ENCODE results near the gene TMEM271.

Gene TMEM271

GRCh38 chr4:530017-530781, 45.9 kb downstream of the TMEM271 start:
- Histone ChIP-seq H3K9me3 (ENCODE audit: control insufficient read depth in 2 of 2, low read length in 2 of 2) (no peaks in the 10 kb centered on the region), H3K27me3 (ENCODE audit: control insufficient read depth in 1 of 2, insufficient read depth in 2 of 2, low read length in 2 of 2) (no peaks in the 10 kb centered on the region), H3K4me1 (ENCODE audit: control insufficient read depth, insufficient read depth, low read length) (no peaks in the 10 kb centered on the region), H3K9ac (ENCODE audit: low read length in 2 of 2) (no peak overlapping the region), H3K27ac (ENCODE audit: low read length) (no peak overlapping the region), H3K36me3 (ENCODE audit: control insufficient read depth in 2 of 2, insufficient read depth in 2 of 2, low read length in 2 of 2) (peaks cover 18 to 54% of the 10 kb centered on the region in 2 donors), H3K4me3 (ENCODE audit: low read length in 2 of 2) (no peak overlapping the region)

GRCh38 chr4:529563-529962, 46.5 kb downstream of the TMEM271 start:
- Histone ChIP-seq H3K9me3 (ENCODE audit: control insufficient read depth in 2 of 2, low read length in 2 of 2) (no peaks in the 10 kb centered on the region), H3K27ac (ENCODE audit: low read length) (no peak overlapping the region), H3K4me3 (ENCODE audit: low read length in 2 of 2) (no peak overlapping the region), H3K36me3 (ENCODE audit: control insufficient read depth in 2 of 2, insufficient read depth in 2 of 2, low read length in 2 of 2) (peaks cover 24 to 49% of the 10 kb centered on the region in 2 donors), H3K4me1 (ENCODE audit: control insufficient read depth, insufficient read depth, low read length) (no peaks in the 10 kb centered on the region), H3K27me3 (ENCODE audit: control insufficient read depth in 1 of 2, insufficient read depth in 2 of 2, low read length in 2 of 2) (no peaks in the 10 kb centered on the region), H3K9ac (ENCODE audit: low read length in 2 of 2) (no peak overlapping the region)

DNA sequence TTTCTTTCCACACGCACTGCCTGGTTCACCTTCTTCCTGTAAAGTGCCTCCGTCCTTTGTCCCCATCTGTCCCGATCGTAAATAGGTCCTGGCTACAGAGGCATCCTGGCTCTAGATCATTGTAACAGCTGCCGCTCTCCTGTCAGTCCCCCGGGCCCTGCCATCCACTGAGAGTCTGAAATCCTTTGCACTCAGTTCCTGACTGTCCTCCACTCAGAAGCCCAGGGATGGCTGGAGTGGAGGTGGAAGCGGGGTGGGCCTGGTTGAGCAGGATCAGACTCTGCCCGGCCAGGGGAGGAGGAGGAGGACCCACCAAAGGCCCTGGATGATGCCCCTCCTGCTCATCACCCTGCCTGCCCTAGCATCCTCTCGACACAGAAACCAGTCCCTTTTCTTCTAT, 47.3 kb downstream of the TMEM271 start:
- H3K27me3 ChIP-seq (ENCODE audit: control insufficient read depth in 1 of 2, insufficient read depth in 2 of 2, low read length in 2 of 2): no peaks in the 10 kb centered on the region
- H3K4me1 ChIP-seq (ENCODE audit: control insufficient read depth, insufficient read depth, low read length): no peaks in the 10 kb centered on the region
- peaks cover 30 to 51% of the 10 kb centered on the region in 2 donors for H3K36me3 ChIP-seq (ENCODE audit: control insufficient read depth in 2 of 2, insufficient read depth in 2 of 2, low read length in 2 of 2)
- no peak overlapping the region for H3K9ac ChIP-seq (ENCODE audit: low read length in 2 of 2)
- H3K4me3 ChIP-seq (ENCODE audit: low read length in 2 of 2): no peak overlapping the region
- H3K9me3 ChIP-seq (ENCODE audit: control insufficient read depth in 2 of 2, low read length in 2 of 2): no peaks in the 10 kb centered on the region
- H3K27ac ChIP-seq (ENCODE audit: low read length): no peak overlapping the region

GRCh38 chr4:528296-528695, 47.8 kb downstream of the TMEM271 start:
- Histone ChIP-seq H3K27ac (ENCODE audit: low read length) (no peak overlapping the region), H3K4me3 (ENCODE audit: low read length in 2 of 2) (no peak overlapping the region), H3K9me3 (ENCODE audit: control insufficient read depth in 2 of 2, low read length in 2 of 2) (no peaks in the 10 kb centered on the region), H3K27me3 (ENCODE audit: control insufficient read depth in 1 of 2, insufficient read depth in 2 of 2, low read length in 2 of 2) (no peaks in the 10 kb centered on the region), H3K4me1 (ENCODE audit: control insufficient read depth, insufficient read depth, low read length) (no peaks in the 10 kb centered on the region), H3K9ac (ENCODE audit: low read length in 2 of 2) (no peak overlapping the region), H3K36me3 (ENCODE audit: control insufficient read depth in 2 of 2, insufficient read depth in 2 of 2, low read length in 2 of 2) (peaks cover 36 to 53% of the 10 kb centered on the region in 2 donors)

GRCh38 chr4:526971-527460, 49.1 kb downstream of the TMEM271 start:
- Histone ChIP-seq H3K9me3 (ENCODE audit: control insufficient read depth in 2 of 2, low read length in 2 of 2) (no peaks in the 10 kb centered on the region), H3K27me3 (ENCODE audit: control insufficient read depth in 1 of 2, insufficient read depth in 2 of 2, low read length in 2 of 2) (no peaks in the 10 kb centered on the region), H3K9ac (ENCODE audit: low read length in 2 of 2) (no peak overlapping the region), H3K4me3 (ENCODE audit: low read length in 2 of 2) (no peak overlapping the region), H3K36me3 (ENCODE audit: control insufficient read depth in 2 of 2, insufficient read depth in 2 of 2, low read length in 2 of 2) (peaks cover 44 to 55% of the 10 kb centered on the region in 2 donors), H3K4me1 (ENCODE audit: control insufficient read depth, insufficient read depth, low read length) (no peaks in the 10 kb centered on the region), H3K27ac (ENCODE audit: low read length) (no peak overlapping the region)

DNA sequence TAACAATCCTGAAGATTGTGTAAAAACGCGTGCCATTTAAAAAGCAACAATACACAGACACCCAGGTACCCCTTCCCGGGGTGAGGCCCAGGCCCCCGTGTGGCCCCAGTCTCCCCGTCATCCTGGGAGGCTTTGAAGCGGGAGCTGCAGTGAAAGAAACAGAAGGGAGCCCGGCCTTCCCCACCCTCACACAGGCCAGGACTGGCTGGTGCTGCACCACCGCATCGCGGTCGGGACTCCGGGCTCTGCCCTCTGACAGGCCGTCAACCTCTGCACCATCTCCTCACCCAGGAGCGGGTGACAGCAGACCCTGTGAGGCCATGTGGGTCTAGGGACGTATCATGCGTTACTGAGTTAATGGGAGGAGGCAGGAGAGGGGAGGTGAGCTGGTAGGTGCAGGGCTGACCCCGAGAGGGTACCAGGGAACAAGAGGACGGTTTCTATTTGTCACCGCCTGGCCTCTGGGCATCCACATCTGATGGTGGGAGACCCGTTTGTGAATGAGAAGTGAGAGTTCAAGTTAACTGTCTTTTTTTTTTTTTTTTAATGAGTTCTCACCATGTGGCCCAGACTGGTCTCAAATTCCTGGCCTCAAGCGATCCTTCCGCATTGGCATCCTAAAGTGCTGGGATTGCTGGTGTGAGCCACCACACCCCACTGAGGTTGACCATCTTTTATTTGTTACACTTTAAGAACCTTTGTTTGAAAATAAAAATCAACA, 49.7 kb downstream of the TMEM271 start:
- H3K27ac ChIP-seq (ENCODE audit: low read length): no peak overlapping the region
- H3K9me3 ChIP-seq (ENCODE audit: control insufficient read depth in 2 of 2, low read length in 2 of 2): no peaks in the 10 kb centered on the region
- no peaks in the 10 kb centered on the region for H3K27me3 ChIP-seq (ENCODE audit: control insufficient read depth in 1 of 2, insufficient read depth in 2 of 2, low read length in 2 of 2)
- H3K9ac ChIP-seq (ENCODE audit: low read length in 2 of 2): no peak overlapping the region
- no peak overlapping the region for H3K4me3 ChIP-seq (ENCODE audit: low read length in 2 of 2)
- no peaks in the 10 kb centered on the region for H3K4me1 ChIP-seq (ENCODE audit: control insufficient read depth, insufficient read depth, low read length)
- H3K36me3 ChIP-seq (ENCODE audit: control insufficient read depth in 2 of 2, insufficient read depth in 2 of 2, low read length in 2 of 2): peaks cover 43 to 57% of the 10 kb centered on the region in 2 donors

DNA sequence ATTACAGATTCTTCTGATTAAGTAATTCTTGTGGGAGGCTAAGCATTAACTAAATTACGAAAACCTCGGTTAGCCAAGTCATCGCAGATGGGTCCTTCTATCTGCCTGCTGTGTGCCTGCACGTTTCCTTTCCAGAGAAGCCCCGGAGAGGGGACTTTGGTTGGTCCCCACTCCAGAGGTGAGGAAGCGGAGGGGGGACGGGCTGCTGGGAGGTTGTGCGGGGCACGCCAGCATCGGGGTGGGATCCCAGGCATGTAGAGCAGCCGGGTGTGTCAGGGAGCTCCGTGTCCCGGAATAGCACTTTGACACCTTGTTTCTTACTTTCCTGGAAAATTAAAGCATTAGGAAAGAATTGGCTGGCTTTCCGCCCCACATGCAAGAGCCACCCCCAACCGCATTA, 50.4 kb downstream of the TMEM271 start:
- no peak overlapping the region for H3K9ac ChIP-seq (ENCODE audit: low read length in 2 of 2)
- no peaks in the 10 kb centered on the region for H3K9me3 ChIP-seq (ENCODE audit: control insufficient read depth in 2 of 2, low read length in 2 of 2)
- H3K27ac ChIP-seq (ENCODE audit: low read length): no peak overlapping the region
- no peak overlapping the region for H3K4me3 ChIP-seq (ENCODE audit: low read length in 2 of 2)
- H3K4me1 ChIP-seq (ENCODE audit: control insufficient read depth, insufficient read depth, low read length): no peaks in the 10 kb centered on the region
- no peaks in the 10 kb centered on the region for H3K27me3 ChIP-seq (ENCODE audit: control insufficient read depth in 1 of 2, insufficient read depth in 2 of 2, low read length in 2 of 2)
- H3K36me3 ChIP-seq (ENCODE audit: control insufficient read depth in 2 of 2, insufficient read depth in 2 of 2, low read length in 2 of 2): peaks cover 43 to 55% of the 10 kb centered on the region in 2 donors

- Histone ChIP-seq H3K9ac (ENCODE audit: low read length in 2 of 2) (no peak overlapping the region), H3K36me3 (ENCODE audit: control insufficient read depth in 2 of 2, insufficient read depth in 2 of 2, low read length in 2 of 2) (peaks cover 41 to 57% of the 10 kb centered on the region in 2 donors), H3K27ac (ENCODE audit: low read length) (no peak overlapping the region)
These were observed 51.9 kb downstream of the TMEM271 start for GRCh38 chr4:524196-524595.

More at GRCh38 chr4:524196-524595, 51.9 kb downstream of the TMEM271 start:
- Histone ChIP-seq H3K4me1 (ENCODE audit: control insufficient read depth, insufficient read depth, low read length) (no peaks in the 10 kb centered on the region), H3K4me3 (ENCODE audit: low read length in 2 of 2) (no peak overlapping the region), H3K9me3 (ENCODE audit: control insufficient read depth in 2 of 2, low read length in 2 of 2) (no peaks in the 10 kb centered on the region), H3K27me3 (ENCODE audit: control insufficient read depth in 1 of 2, insufficient read depth in 2 of 2, low read length in 2 of 2) (no peaks in the 10 kb centered on the region)

Measured in stomach smooth muscle (tissue), 2 donors.